Lower lobe of right lung (tissue), 2 donors: ENCODE data around the gene SMYD4. TPM values are rescaled to one million over a fixed set of nuclear protein-coding genes. Genes with fewer than 3 reads are reported as not detected.
"Not testable (repeated sequence)": the region's sequence is repeated elsewhere in the genome, so short reads cannot be mapped to it uniquely, and the experiment has no call there.

Source experiments
- ATAC-seq, 2 donors: fragments of 200-7000 bp; cut with Tn5 transposase; one replicate each; pipeline ENCODE4 v1.9.1; 2020 to 2022; ENCODE audit warnings: mild to moderate bottlenecking in 2 of 2, moderate library complexity in 2 of 2
- DNase-seq: peaks from one replicate; pipeline ENCODE4 v3.0.0-alpha.2; 2020
- H3K27ac ChIP-seq: fragments of 200-600 bp; one replicate; pipeline ENCODE4 v1.8.0; 2022
- H3K27me3 ChIP-seq: fragments of 200-600 bp; one replicate; pipeline ENCODE4 v1.8.0; 2022; ENCODE audit warnings: low read depth
- H3K36me3 ChIP-seq: fragments of 200-600 bp; one replicate; pipeline ENCODE4 v1.8.0; 2022; ENCODE audit warnings: mild to moderate bottlenecking
- H3K4me1 ChIP-seq: fragments of 200-600 bp; one replicate; pipeline ENCODE4 v1.8.0; 2022
- H3K4me3 ChIP-seq: fragments of 200-600 bp; one replicate; pipeline ENCODE4 v1.8.0; 2022; ENCODE audit warnings: mild to moderate bottlenecking
- H3K9me3 ChIP-seq: fragments of 200-600 bp; one replicate; pipeline ENCODE4 v1.8.0; 2022
- intact Hi-C: fragments of 100-400 bp; cut with DNase I; formaldehyde crosslinking; loops from one replicate; pipeline ENCODE4 v1.11.0; 2022
- total RNA-seq: library from RNA; stranded (reverse); fragmentation: NEBNext Ultra II Directional; extraction: Animal tissue kit (Norgen Biotek cat#: 25700); gene quantifications from one replicate; pipeline ENCODE4 v1.2.1, GENCODE V29; 2021
- TF ChIP-seq, protein P1 (sequence below): fragments of 200-600 bp; IDR thresholded peaks from one replicate; pipeline ENCODE4 v1.8.0; 2022; ENCODE audit warnings: antibody characterized with exemption, mild to moderate bottlenecking
- donor health status: DM: no; HTN: yes; CAD: no; lungs with severe emphysema.

The SMYD4 gene
- total RNA-seq, 1 donor from 2014 or later = 21.9 TPM

DNA sequence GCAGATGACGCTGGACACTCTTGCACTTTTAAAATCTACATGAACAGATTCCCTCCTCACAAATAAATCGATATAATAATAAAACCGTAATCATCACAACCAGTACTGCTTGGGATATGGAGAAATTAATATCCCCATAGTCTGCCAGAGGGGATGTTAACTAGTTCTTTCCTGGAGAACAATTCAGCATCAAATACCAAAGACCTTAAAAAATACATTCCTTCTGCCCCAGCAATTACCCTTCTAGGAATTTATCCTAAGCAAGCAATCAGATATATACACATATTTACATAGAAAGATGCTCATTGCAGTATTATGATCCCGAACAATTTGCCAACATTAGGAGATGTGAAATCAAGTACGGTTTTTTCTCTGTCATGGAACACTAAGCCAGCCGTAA, 21.8 kb downstream of the SMYD4 start:
- Histone ChIP-seq H3K4me3 (no peak overlapping the region), H3K27me3 (no peaks in the 10 kb centered on the region), H3K36me3 (peaks cover 43% of the 10 kb centered on the region), H3K4me1 (no peaks in the 10 kb centered on the region), H3K9me3 (no peaks in the 10 kb centered on the region), H3K27ac (no peak overlapping the region)
- ATAC-seq (no peak), DNase-seq (no peak)
- intact Hi-C loops = no loop called here
- TF ChIP-seq, protein P1, sequence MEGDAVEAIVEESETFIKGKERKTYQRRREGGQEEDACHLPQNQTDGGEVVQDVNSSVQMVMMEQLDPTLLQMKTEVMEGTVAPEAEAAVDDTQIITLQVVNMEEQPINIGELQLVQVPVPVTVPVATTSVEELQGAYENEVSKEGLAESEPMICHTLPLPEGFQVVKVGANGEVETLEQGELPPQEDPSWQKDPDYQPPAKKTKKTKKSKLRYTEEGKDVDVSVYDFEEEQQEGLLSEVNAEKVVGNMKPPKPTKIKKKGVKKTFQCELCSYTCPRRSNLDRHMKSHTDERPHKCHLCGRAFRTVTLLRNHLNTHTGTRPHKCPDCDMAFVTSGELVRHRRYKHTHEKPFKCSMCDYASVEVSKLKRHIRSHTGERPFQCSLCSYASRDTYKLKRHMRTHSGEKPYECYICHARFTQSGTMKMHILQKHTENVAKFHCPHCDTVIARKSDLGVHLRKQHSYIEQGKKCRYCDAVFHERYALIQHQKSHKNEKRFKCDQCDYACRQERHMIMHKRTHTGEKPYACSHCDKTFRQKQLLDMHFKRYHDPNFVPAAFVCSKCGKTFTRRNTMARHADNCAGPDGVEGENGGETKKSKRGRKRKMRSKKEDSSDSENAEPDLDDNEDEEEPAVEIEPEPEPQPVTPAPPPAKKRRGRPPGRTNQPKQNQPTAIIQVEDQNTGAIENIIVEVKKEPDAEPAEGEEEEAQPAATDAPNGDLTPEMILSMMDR = no peak

DNA sequence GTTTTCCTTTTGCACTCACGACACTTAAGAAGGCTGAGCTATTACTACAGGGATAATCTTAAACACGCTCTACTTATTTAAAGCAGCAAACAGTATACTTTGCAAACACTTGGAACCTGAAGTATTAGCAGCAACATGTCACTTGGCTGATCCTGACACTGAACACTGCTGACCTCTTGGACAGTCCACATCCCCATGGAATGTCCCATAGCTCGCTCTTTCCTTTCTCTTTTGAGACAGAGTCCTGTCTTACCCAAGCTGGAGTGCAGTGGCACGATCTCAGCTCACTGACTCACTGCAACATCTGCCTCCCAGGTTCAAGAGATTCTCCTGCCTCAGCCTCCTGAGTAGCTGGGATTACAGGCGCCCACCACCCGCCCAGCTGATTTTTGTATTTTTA, 26.4 kb downstream of the SMYD4 start:
- TF ChIP-seq, protein P1 = no peak
- intact Hi-C loops = no loop called here
- ATAC-seq (no peak), DNase-seq (no peak)
- H3K27ac ChIP-seq = no peak overlapping the region
- peaks cover 47% of the 10 kb centered on the region for H3K36me3 ChIP-seq
- H3K27me3 ChIP-seq = no peaks in the 10 kb centered on the region
- no peak overlapping the region for H3K4me3 ChIP-seq
- no peaks in the 10 kb centered on the region for H3K4me1 ChIP-seq
- H3K9me3 ChIP-seq = no peaks in the 10 kb centered on the region

DNA sequence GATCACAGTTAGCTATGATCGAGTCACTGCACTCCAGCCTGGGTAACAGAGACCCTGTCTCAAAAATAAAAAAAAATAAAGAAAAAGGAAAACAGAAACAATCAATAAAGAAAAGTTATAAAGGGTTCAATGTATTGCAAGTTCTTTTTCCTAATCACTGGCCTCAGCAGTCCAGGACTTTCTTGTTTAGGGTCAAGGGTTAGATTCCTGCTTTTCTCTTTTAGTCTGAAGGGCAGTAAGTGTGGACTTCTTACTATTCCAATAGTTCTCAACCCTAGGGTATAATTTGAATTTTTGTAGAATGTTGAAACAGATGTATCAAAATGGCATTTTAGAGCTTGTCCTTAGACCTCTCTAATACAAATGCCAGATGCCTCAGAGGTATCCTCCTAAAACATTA, 27.3 kb downstream of the SMYD4 start:
- Histone ChIP-seq H3K27me3 (no peaks in the 10 kb centered on the region), H3K4me3 (no peak overlapping the region), H3K4me1 (peaks cover under 1% of the 10 kb centered on the region), H3K36me3 (peaks cover 41% of the 10 kb centered on the region), H3K9me3 (no peaks in the 10 kb centered on the region), H3K27ac (no peak overlapping the region)
- intact Hi-C loops = no loop called here
- TF ChIP-seq, protein P1 = no peak
- no peak for ATAC-seq
- DNase-seq = no peak

DNA sequence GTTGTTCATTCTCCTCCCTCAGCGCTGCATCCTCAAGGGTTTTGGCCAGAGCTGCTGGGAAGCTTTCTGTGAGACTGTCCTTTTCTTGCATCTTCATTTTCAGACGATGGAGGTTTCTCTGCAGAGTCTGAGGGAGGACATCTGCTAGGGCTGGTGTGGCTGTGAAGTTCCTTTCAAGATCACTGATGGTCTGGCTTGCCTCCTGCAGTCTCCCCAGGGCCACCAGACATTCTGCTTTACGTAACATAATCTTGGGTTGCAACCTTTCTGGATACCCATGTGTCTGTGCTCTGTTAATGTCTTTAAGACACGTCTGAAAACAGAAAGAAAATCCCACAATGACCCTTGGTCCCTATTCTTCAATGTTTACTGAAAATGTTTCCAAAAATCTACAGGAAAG, 29.0 kb downstream of the SMYD4 start:
- ATAC-seq (no peak), DNase-seq (peak; percentile 3)
- Histone ChIP-seq H3K4me3 (no peak overlapping the region), H3K27me3 (no peaks in the 10 kb centered on the region), H3K9me3 (no peaks in the 10 kb centered on the region), H3K4me1 (peaks cover 9% of the 10 kb centered on the region), H3K36me3 (peaks cover 41% of the 10 kb centered on the region), H3K27ac (no peak overlapping the region)
- TF ChIP-seq, protein P1 = no peak
- intact Hi-C loops = no loop called here

DNA sequence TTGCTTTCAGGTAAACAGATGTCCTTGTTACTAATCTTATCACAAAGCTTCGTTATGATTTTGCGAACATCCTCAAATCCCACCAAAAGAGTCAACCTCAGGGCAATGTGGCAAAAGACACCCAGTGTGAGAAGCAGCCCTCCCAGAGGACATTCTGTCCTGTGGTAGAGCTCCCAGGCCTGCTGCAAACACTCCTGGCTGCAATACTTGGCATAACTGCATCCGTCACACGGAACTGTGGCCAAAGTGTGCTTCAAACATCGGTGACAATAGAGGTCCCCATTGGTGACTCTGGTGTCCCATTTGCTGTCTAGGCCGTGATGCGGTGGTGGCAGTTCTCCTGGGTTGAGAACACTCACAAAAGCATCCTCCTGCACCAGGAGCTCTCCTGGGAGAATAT, 29.5 kb downstream of the SMYD4 start:
- H3K27ac ChIP-seq = no peak overlapping the region
- H3K4me1 ChIP-seq = peaks cover 9% of the 10 kb centered on the region
- DNase-seq = no peak
- TF ChIP-seq, protein P1 = no peak
- H3K27me3 ChIP-seq = no peaks in the 10 kb centered on the region
- no peaks in the 10 kb centered on the region for H3K9me3 ChIP-seq
- ATAC-seq = no peak
- intact Hi-C loops = no loop called here
- peaks cover 40% of the 10 kb centered on the region for H3K36me3 ChIP-seq
- H3K4me3 ChIP-seq = no peak overlapping the region

DNA sequence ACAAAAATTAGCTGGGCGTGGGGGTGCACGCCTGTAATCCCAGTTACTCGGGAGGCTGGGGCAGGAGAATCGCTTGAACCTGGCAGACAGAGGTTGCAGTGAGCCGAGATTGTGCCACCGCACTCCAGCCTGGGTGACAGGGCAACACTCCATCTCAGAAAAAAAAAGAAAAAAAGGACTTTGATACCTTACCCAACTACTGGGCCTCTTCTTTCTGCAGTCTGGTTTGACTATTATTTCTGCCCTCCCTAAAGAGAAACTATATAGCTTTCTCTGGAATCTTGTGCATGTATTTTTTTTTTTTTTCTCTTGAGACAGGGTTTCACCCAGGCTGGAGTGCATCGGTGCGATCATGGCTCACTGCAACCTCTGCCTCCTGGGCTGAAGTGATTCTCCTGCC, 31.9 kb downstream of the SMYD4 start:
- H3K27ac ChIP-seq, H3K27me3 ChIP-seq, H3K4me1 ChIP-seq, intact Hi-C loops, DNase-seq, H3K9me3 ChIP-seq, H3K4me3 ChIP-seq, ATAC-seq: not testable (repeated sequence)
- peaks cover 28% of the 10 kb centered on the region for H3K36me3 ChIP-seq
